ENCODE data around the gene CDX2.

Gene CDX2

GRCh38 chr13:27915301-27916207, 53.6 kb downstream of the CDX2 start:
- DNase-seq, result no peak

- DNase-seq, result no peak
These were observed 56.0 kb downstream of the CDX2 start for GRCh38 chr13:27913160-27913559.

GRCh38 chr13:27911521-27911920, 57.6 kb downstream of the CDX2 start:
- DNase-seq, result no peak
